HG03064 (cell line): Measurements from ENCODE around the gene EGR4.

Experiments used
- ATAC-seq: cut with Tn5 transposase; IDR thresholded peaks from one replicate; pipeline ENCODE4 v1.9.1; 2021; ENCODE audit warnings: low read depth; ENCODE audit not compliant: unreplicated experiment

Gene EGR4

GRCh38 chr2:73293534-73294171, at the start of gene EGR4:
EGR4 (minus strand) TSS chr2:73293548; CDS start chr2:73293317, 231 bp downstream.
- peak; percentile 88 for ATAC-seq

GRCh38 chr2:73341039-73341438, 47.7 kb upstream of the EGR4 start:
- no peak for ATAC-seq

- ATAC-seq, result no peak
Measured at GRCh38 chr2:73339201-73339600, 45.9 kb upstream of the EGR4 start.

GRCh38 chr2:73337828-73338227, 44.5 kb upstream of the EGR4 start:
- ATAC-seq, result no peak

- no peak for ATAC-seq
Measured at GRCh38 chr2:73334620-73335019, 41.3 kb upstream of the EGR4 start.

- ATAC-seq, result no peak
Measured at GRCh38 chr2:73334045-73334444, 40.7 kb upstream of the EGR4 start.

GRCh38 chr2:73333564-73333963, 40.2 kb upstream of the EGR4 start:
- ATAC-seq, result no peak

GRCh38 chr2:73324126-73324725, 30.9 kb upstream of the EGR4 start:
- no peak for ATAC-seq

GRCh38 chr2:73323551-73323950, 30.2 kb upstream of the EGR4 start:
- no peak for ATAC-seq

GRCh38 chr2:73314441-73314840, 21.1 kb upstream of the EGR4 start:
- ATAC-seq, result no peak

GRCh38 chr2:73307720-73308119, 14.4 kb upstream of the EGR4 start:
- ATAC-seq, result no peak

- ATAC-seq, result no peak
Measured at GRCh38 chr2:73301636-73302035, 8.3 kb upstream of the EGR4 start.

- no peak for ATAC-seq
Measured at GRCh38 chr2:73300926-73301325, 7.6 kb upstream of the EGR4 start.

GRCh38 chr2:73297586-73297985, 4.2 kb upstream of the EGR4 start:
- no peak for ATAC-seq

GRCh38 chr2:73297151-73297559, 3.8 kb upstream of the EGR4 start:
- no peak for ATAC-seq

GRCh38 chr2:73295751-73296400, 2.5 kb upstream of the EGR4 start:
- no peak for ATAC-seq

- ATAC-seq, result no peak
Measured at GRCh38 chr2:73294239-73294638, 891 bp upstream of the EGR4 start.

- no peak for ATAC-seq
Measured at GRCh38 chr2:73292906-73293533, 328 bp downstream of the EGR4 start.

- ATAC-seq, result no peak
Measured at GRCh38 chr2:73292316-73292905, 937 bp downstream of the EGR4 start.

GRCh38 chr2:73291461-73292315, 1.7 kb downstream of the EGR4 start:
- ATAC-seq, result no peak
